Keratinocyte (primary cell): ENCODE data around the gene DBF4B.

ENCODE experiments used
- CTCF ChIP-seq, 3 experiments: IDR thresholded peaks in 1 of 3; conservative IDR thresholded peaks in 1 of 3; optimal IDR thresholded peaks in 1 of 3; 2 replicates in 2 of 3; 3 replicates in 1 of 3; pipeline versions ENCODE3 to v1.5.1; 2011; ENCODE audit warnings: low read length in 3 of 3, mild to moderate bottlenecking in 3 of 3, moderate library complexity in 2 of 3, control low read depth in 1 of 3, inconsistent platforms in 1 of 3; ENCODE audit not compliant: insufficient read depth in 2 of 3; ENCODE audit errors: extremely low read depth in 1 of 3
- EZH2 ChIP-seq: IDR thresholded peaks from one replicate; pipeline ENCODE4 v1.6.1; 2012; ENCODE audit warnings: inconsistent platforms, mild to moderate bottlenecking, low read length, moderate library complexity

GRCh38 chr17:44736551-44737240, 28.2 kb downstream of the DBF4B start:
- TF ChIP-seq CTCF (optimal IDR thresholded peaks at IDR 0.05 in 1 of 3, IDR thresholded peaks at IDR 0.05 in 1 of 3, conservative IDR thresholded peaks at IDR 0.05 in 1 of 3; ENCODE audit: extremely low read depth in 1 of 3, insufficient read depth in 2 of 3, low read length in 3 of 3) (no peak), EZH2 (no peak)
